Measurements from ENCODE around the gene ABCB1. TPM values are rescaled to one million over a fixed set of nuclear protein-coding genes. Genes with fewer than 3 reads are reported as not detected.

The ABCB1 gene
- total and polyA plus RNA-seq, 2 of the 8 experiments (the other 6 are each of a cell fraction or from before 2014, with no cell fraction given), result 0.51 to 1.2 TPM

DNA sequence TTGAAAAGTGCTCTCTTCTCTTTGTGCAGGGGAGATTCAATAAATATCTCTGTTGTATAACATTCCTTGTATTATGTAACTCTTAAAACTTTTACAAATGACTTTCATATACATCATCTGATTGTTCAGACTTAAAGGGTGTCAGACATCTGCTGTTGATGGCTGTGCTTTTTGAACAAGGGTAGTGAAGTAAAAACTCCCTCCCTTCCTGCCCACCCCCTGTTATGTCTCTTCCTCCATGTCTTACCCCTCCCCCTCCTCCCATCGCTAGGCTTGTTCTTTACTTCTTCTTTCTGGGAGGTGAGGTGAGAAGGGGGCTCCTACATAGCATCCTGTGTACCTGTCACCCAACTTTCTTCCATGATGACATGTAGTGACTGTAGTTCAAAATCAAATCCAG is 101.8 kb downstream of the ABCB1 start (continued):
- TF ChIP-seq ZNF274 (IDR thresholded peaks at IDR 0.05; ENCODE audit: borderline replicate concordance, extremely low read depth, low read length) (no peak), TBP (IDR thresholded peaks at IDR 0.05; ENCODE audit: low read depth, low read length) (no peak), SRF (IDR thresholded peaks at IDR 0.05; ENCODE audit: low read depth, low read length) (no peak)
